Glomerular visceral epithelial cell (primary cell): ENCODE results near the gene C10orf71.

Source experiments
- DNase-seq: peaks from one replicate; pipeline ENCODE4 v3.0.0-alpha.2; 2016; ENCODE audit errors: extremely low spot score

C10orf71 gene

GRCh38 chr10:49274886-49275285, 24.1 kb upstream of the C10orf71 start:
- DNase-seq = no peak

- no peak for DNase-seq
Observed at GRCh38 chr10:49275896-49276295, 23.1 kb upstream of the C10orf71 start.

GRCh38 chr10:49276596-49276995, 22.4 kb upstream of the C10orf71 start:
- no peak for DNase-seq

GRCh38 chr10:49277973-49278372, 21.0 kb upstream of the C10orf71 start:
- no peak for DNase-seq

GRCh38 chr10:49278497-49278981, 20.4 kb upstream of the C10orf71 start:
- DNase-seq = no peak

GRCh38 chr10:49279015-49279880, 19.7 kb upstream of the C10orf71 start:
- no peak for DNase-seq

GRCh38 chr10:49280001-49280408, 19.0 kb upstream of the C10orf71 start:
- DNase-seq = no peak

- no peak for DNase-seq
Observed at GRCh38 chr10:49281461-49281860, 17.5 kb upstream of the C10orf71 start.

- no peak for DNase-seq
Observed at GRCh38 chr10:49282306-49282705, 16.7 kb upstream of the C10orf71 start.

GRCh38 chr10:49282879-49283341, 16.1 kb upstream of the C10orf71 start:
- no peak for DNase-seq

GRCh38 chr10:49283491-49283890, 15.5 kb upstream of the C10orf71 start:
- no peak for DNase-seq

- DNase-seq = no peak
Observed at GRCh38 chr10:49284356-49284755, 14.6 kb upstream of the C10orf71 start.

- DNase-seq = no peak
Observed at GRCh38 chr10:49285232-49285631, 13.7 kb upstream of the C10orf71 start.

GRCh38 chr10:49286686-49287085, 12.3 kb upstream of the C10orf71 start:
- DNase-seq = no peak

GRCh38 chr10:49287689-49288340, 11.2 kb upstream of the C10orf71 start:
- no peak for DNase-seq

- no peak for DNase-seq
Observed at GRCh38 chr10:49288341-49289065, 10.5 kb upstream of the C10orf71 start.

- DNase-seq = no peak
Observed at GRCh38 chr10:49289480-49289879, 9.5 kb upstream of the C10orf71 start.

GRCh38 chr10:49290131-49290530, 8.8 kb upstream of the C10orf71 start:
- DNase-seq = no peak

GRCh38 chr10:49290607-49291006, 8.4 kb upstream of the C10orf71 start:
- DNase-seq = no peak

- DNase-seq = no peak
Observed at GRCh38 chr10:49292565-49293207, 6.3 kb upstream of the C10orf71 start.

GRCh38 chr10:49293208-49293603, 5.8 kb upstream of the C10orf71 start:
- no peak for DNase-seq

- no peak for DNase-seq
Observed at GRCh38 chr10:49294731-49295130, 4.2 kb upstream of the C10orf71 start.
